Lung (tissue), 12 donors: ENCODE data around the gene ZNF860. TPM values are rescaled to one million over a fixed set of nuclear protein-coding genes. Genes with fewer than 3 reads are reported as not detected.

Experiments
- ATAC-seq: fragments of 200-7000 bp; cut with Tn5 transposase; one replicate; pipeline ENCODE4 v1.9.1; 2020; ENCODE audit warnings: moderate number of reproducible peaks; ENCODE audit not compliant: insufficient read depth, low FRiP score
- DNase-seq, 3 donors: peaks; one replicate each; pipeline ENCODE4 v3.0.0-alpha.2; 2013 to 2017
- H3K27ac ChIP-seq, 2 donors: one replicate each; pipeline ENCODE4 v1.5.1; 2013; ENCODE audit warnings: mild to moderate bottlenecking in 2 of 2, moderate library complexity in 2 of 2, control low read depth in 1 of 2, inconsistent platforms in 1 of 2, low read depth in 1 of 2, low read length in 1 of 2
- H3K27me3 ChIP-seq, 3 donors: one replicate each; pipeline ENCODE4 v1.5.1; 2013; ENCODE audit warnings: low read length in 2 of 3; ENCODE audit not compliant: control insufficient read depth in 3 of 3, insufficient read depth in 3 of 3
- H3K36me3 ChIP-seq, 4 donors: one replicate each; pipeline ENCODE4 v1.5.1; 2013; ENCODE audit warnings: low read length in 4 of 4, mild to moderate bottlenecking in 1 of 4, moderate library complexity in 1 of 4; ENCODE audit not compliant: control insufficient read depth in 4 of 4, insufficient read depth in 4 of 4
- H3K4me1 ChIP-seq, 5 donors: one replicate each; pipeline ENCODE4 v1.5.1; 2013; ENCODE audit warnings: low read length in 5 of 5, mild to moderate bottlenecking in 2 of 5, moderate library complexity in 1 of 5; ENCODE audit not compliant: control insufficient read depth in 5 of 5, insufficient read depth in 5 of 5
- H3K4me3 ChIP-seq: one replicate; pipeline ENCODE4 v1.5.1; 2013; ENCODE audit warnings: mild to moderate bottlenecking, control low read depth, moderate library complexity
- H3K9ac ChIP-seq, 2 donors: one replicate each; pipeline ENCODE4 v1.5.1; 2013; ENCODE audit warnings: low read length in 2 of 2, control low read depth in 1 of 2; ENCODE audit not compliant: insufficient read depth in 1 of 2
- H3K9me3 ChIP-seq, 4 donors: one replicate each; pipeline ENCODE4 v1.5.1; 2013; ENCODE audit warnings: low read length in 3 of 4, mild to moderate bottlenecking in 1 of 4, moderate library complexity in 1 of 4; ENCODE audit not compliant: control insufficient read depth in 4 of 4, insufficient read depth in 3 of 4
- CTCF ChIP-seq: IDR thresholded peaks from 2 replicates; pipeline ENCODE4 v1.5.1; 2012; ENCODE audit warnings: mild to moderate bottlenecking; ENCODE audit errors: control extremely low read depth, extremely low read depth
- WGBS, 2 donors: extraction: QIAGEN DNeasy Blood & Tissue Kit; methylation state at CpG; one replicate each; pipeline ENCODE4 v1.1.7; 2013; 5-methylcytosine and 5-hydroxymethylcytosine counted together
- polyA plus RNA-seq, 2 donors: library from polyadenylated mRNA; stranded (reverse); fragments of 200-250 nt; gene quantifications; one replicate each; pipeline ENCODE4 v1.2.1, GENCODE V29; 2013
- total RNA-seq, 2 donors: library from RNA; depleted of rRNA in 1 of 2; stranded (reverse); fragments of >200 nt in 1 of 2; gene quantifications; one replicate each; pipeline ENCODE4 v1.2.1, GENCODE V29; 2014 to 2021
- donor health status: control.
- donor health status: control.
- donor health status: Bipolar disorder and iron deficiency.
- donor health status: healthy.
- donor health status: DM: yes; HTN: yes; CAD: no.

The ZNF860 gene
- total and polyA plus RNA-seq, 4 donors, result 0.35 to 2.6 (median 1.4) TPM

- TF ChIP-seq CTCF, result no peak
- DNase-seq (no peak), ATAC-seq (no peak)
- 67 to 80% methylated on average over 1 of the region's 1 CpG for WGBS, 2 donors
- no peak overlapping the region for H3K27ac ChIP-seq
- peaks cover 0 to 2% (median under 1%) of the 10 kb centered on the region in 4 donors for H3K9me3 ChIP-seq
- H3K4me1 ChIP-seq, result no peaks in the 10 kb centered on the region
- H3K9ac ChIP-seq, result no peak overlapping the region
- no peaks in the 10 kb centered on the region for H3K27me3 ChIP-seq
- no peaks in the 10 kb centered on the region for H3K36me3 ChIP-seq
- no peak overlapping the region for H3K4me3 ChIP-seq
Measured at GRCh38 chr3:31996195-31996594, 14.6 kb downstream of the ZNF860 start.

- H3K4me1 ChIP-seq, result no peaks in the 10 kb centered on the region
- no peak overlapping the region for H3K9ac ChIP-seq
- H3K27me3 ChIP-seq, result no peaks in the 10 kb centered on the region
- peak in 2 of 3 donors; percentile 44 to 47 for DNase-seq
- no peak overlapping the region for H3K4me3 ChIP-seq
- no peak for TF ChIP-seq CTCF
- ATAC-seq, result no peak
- H3K9me3 ChIP-seq, result peaks cover 0 to 2% (median 0%) of the 10 kb centered on the region in 4 donors
- 81% methylated on average over 6 of the region's 6 CpGs for WGBS, 2 donors
- no peak overlapping the region for H3K27ac ChIP-seq
- H3K36me3 ChIP-seq, result no peaks in the 10 kb centered on the region
Measured at GRCh38 chr3:31997500-31997899, 15.9 kb downstream of the ZNF860 start.

- H3K9ac ChIP-seq, result no peak overlapping the region
- no peaks in the 10 kb centered on the region for H3K27me3 ChIP-seq
- WGBS, 2 donors, result 83 to 85% methylated on average over 7 of the region's 7 CpGs
- no peak overlapping the region for H3K27ac ChIP-seq
- no peaks in the 10 kb centered on the region for H3K36me3 ChIP-seq
- peaks cover 0 to 2% (median 0%) of the 10 kb centered on the region in 4 donors for H3K9me3 ChIP-seq
- H3K4me1 ChIP-seq, result peaks cover 0 to 6% (median 0%) of the 10 kb centered on the region in 5 donors
- H3K4me3 ChIP-seq, result no peak overlapping the region
- TF ChIP-seq CTCF, result no peak
- ATAC-seq (no peak), DNase-seq (no peak)
Measured at GRCh38 chr3:31999907-32000439, 18.4 kb downstream of the ZNF860 start.

GRCh38 chr3:32000877-32001276 is 19.3 kb downstream of the ZNF860 start:
- Histone ChIP-seq H3K27ac (no peak overlapping the region), H3K9ac (no peak overlapping the region), H3K4me1 (peaks cover 0 to 6% (median 0%) of the 10 kb centered on the region in 5 donors), H3K4me3 (no peak overlapping the region), H3K9me3 (peaks cover 0 to 2% (median 0%) of the 10 kb centered on the region in 4 donors), H3K36me3 (no peaks in the 10 kb centered on the region), H3K27me3 (no peaks in the 10 kb centered on the region)
- DNase-seq, result no peak
- WGBS, 2 donors, result 84 to 88% methylated on average over 3 of the region's 3 CpGs
- TF ChIP-seq CTCF, result no peak
- no peak for ATAC-seq
